SK-N-MC (cell line): ENCODE results near the gene BRWD1.
A peak's percentile ranks its signal among the peaks of the same experiment; 100 is the strongest.

Source experiments
- DNase-seq: peaks from one replicate; pipeline ENCODE4 v3.0.0-alpha.2; 2011; ENCODE audit warnings: low read depth, low spot score
- H3K27ac ChIP-seq: fragments of 200-600 bp; sonication (generic); 2 replicates; pipeline ENCODE4 v1.5.1; 2016; ENCODE audit warnings: mixed run types
- H3K36me3 ChIP-seq: fragments of 200-600 bp; sonication (generic); 2 replicates; pipeline ENCODE4 v1.6.1; 2017; ENCODE audit warnings: antibody characterized with exemption, low read length, mixed read lengths; ENCODE audit not compliant: insufficient read depth
- H3K4me3 ChIP-seq: fragments of 200-600 bp; sonication (generic); 2 replicates; pipeline ENCODE4 v1.5.1; 2016
- H3K9ac ChIP-seq: fragments of 200-600 bp; sonication (generic); 2 replicates; pipeline ENCODE4 v1.8.0; 2017; ENCODE audit warnings: mixed run types, mixed read lengths; ENCODE audit not compliant: insufficient read length
- H3K9me3 ChIP-seq: fragments of 200-600 bp; sonication (generic); 2 replicates; pipeline ENCODE4 v1.6.1; 2017; ENCODE audit warnings: low read depth, mild to moderate bottlenecking, antibody characterized with exemption, low read length, moderate library complexity, mixed read lengths
- EZH2 ChIP-seq: fragments of 200-600 bp; sonication (generic); IDR thresholded peaks from one replicate; pipeline ENCODE4 v1.6.1; 2017; ENCODE audit warnings: antibody characterized with exemption
- FOXP2 ChIP-seq: optimal IDR thresholded peaks from 2 replicates; pipeline ENCODE3; 2011; ENCODE audit warnings: mild to moderate bottlenecking, moderate library complexity; ENCODE audit not compliant: insufficient read depth; ENCODE audit errors: extremely low read length, control extremely low read depth
- POLR2AphosphoS5 ChIP-seq: IDR thresholded peaks from 2 replicates; pipeline ENCODE4 v1.6.1; 2012; ENCODE audit warnings: mild to moderate bottlenecking, low read depth, low read length, borderline replicate concordance

BRWD1 gene

GRCh38 chr21:39182484-39183271 is 130.8 kb downstream of the BRWD1 start:
- DNase-seq, result no peak
- TF ChIP-seq POLR2AphosphoS5 (no peak), FOXP2 (no peak), EZH2 (no peak)
- no peak overlapping the region for H3K27ac ChIP-seq

GRCh38 chr21:39182016-39182415 is 131.4 kb downstream of the BRWD1 start:
- Histone ChIP-seq H3K4me3 (peak overlapping the region; percentile 95), H3K27ac (no peak overlapping the region)
- DNase-seq, result no peak

More at GRCh38 chr21:39182484-39183271, 130.8 kb downstream of the BRWD1 start:
- H3K36me3 ChIP-seq, result peaks cover 28% of the 10 kb centered on the region
- H3K9ac ChIP-seq, result peak overlapping the region; percentile 91
- H3K9me3 ChIP-seq, result no peaks in the 10 kb centered on the region
- peak overlapping the region; percentile 95 for H3K4me3 ChIP-seq

GRCh38 chr21:39181205-39181818 is 132.1 kb downstream of the BRWD1 start:
- peaks cover 39% of the 10 kb centered on the region for H3K36me3 ChIP-seq
- H3K27ac ChIP-seq, result no peak overlapping the region
- DNase-seq, result no peak
- H3K9me3 ChIP-seq, result no peaks in the 10 kb centered on the region
- no peak for TF ChIP-seq POLR2AphosphoS5
- TF ChIP-seq EZH2, result no peak
- TF ChIP-seq FOXP2, result no peak
- H3K4me3 ChIP-seq, result peak overlapping the region; percentile 95
- H3K9ac ChIP-seq, result peak overlapping the region; percentile 34

More at GRCh38 chr21:39182016-39182415, 131.4 kb downstream of the BRWD1 start:
- TF ChIP-seq FOXP2 (no peak), POLR2AphosphoS5 (no peak), EZH2 (no peak)
- Histone ChIP-seq H3K9ac (peak overlapping the region; percentile 91), H3K9me3 (no peaks in the 10 kb centered on the region), H3K36me3 (peaks cover 32% of the 10 kb centered on the region)

DNA sequence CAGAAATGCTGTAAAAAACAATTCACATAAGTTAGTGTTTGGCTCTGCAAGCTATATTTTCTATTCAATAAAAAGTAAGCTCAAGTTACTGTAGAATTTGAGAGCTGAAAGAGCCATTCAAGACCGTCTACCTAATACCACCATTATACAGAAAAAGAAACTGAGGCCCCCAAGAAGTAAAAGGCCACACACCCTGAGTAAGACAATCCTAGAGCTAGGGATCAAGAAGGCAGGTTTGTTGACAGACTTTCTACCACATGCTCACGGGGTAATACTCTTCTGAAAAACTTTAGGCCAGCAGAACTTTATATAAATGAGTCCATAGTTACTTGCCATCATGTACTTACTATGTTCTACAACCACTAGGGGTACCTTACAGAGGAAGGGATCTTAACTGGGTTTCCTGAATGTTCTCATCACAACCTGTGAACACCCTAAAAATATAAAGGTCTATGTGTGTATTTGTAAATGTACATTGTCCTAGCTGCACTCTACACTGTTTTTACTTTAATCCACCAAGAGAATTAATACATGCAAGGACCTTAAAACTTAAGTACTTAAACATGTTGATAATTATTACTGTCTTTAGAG is 132.9 kb downstream of the BRWD1 start:
- Histone ChIP-seq H3K9ac (no peak overlapping the region), H3K4me3 (no peak overlapping the region; the same call in 1 of the 2 replicates), H3K36me3 (peaks cover 47% of the 10 kb centered on the region), H3K9me3 (no peaks in the 10 kb centered on the region), H3K27ac (no peak overlapping the region)
- no peak for DNase-seq
- TF ChIP-seq EZH2 (no peak), FOXP2 (no peak), POLR2AphosphoS5 (no peak)

DNA sequence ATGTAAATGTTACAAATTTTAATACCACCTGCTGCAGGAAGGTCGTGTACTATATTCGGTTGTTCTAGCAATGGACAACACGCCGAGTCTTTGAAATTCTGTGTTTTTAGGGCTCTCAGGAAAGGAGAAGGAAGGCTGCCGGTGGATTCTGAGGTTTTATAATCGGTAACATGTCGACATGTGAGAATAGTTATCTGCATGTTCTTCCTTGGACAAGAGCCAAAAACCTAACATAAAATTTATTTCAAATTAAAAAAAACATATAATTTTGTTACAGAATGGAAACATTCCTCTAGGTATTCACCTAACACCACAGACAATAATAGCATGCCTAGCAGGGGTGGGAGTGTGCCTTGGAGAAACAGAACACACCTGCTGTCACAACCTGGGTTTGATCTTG is 135.0 kb downstream of the BRWD1 start:
- peaks cover 63% of the 10 kb centered on the region for H3K36me3 ChIP-seq
- DNase-seq, result no peak
- no peak overlapping the region for H3K27ac ChIP-seq
- no peaks in the 10 kb centered on the region for H3K9me3 ChIP-seq
- H3K9ac ChIP-seq, result peak overlapping the region; percentile 23
- no peak for TF ChIP-seq EZH2
- TF ChIP-seq FOXP2, result no peak
- no peak for TF ChIP-seq POLR2AphosphoS5
- no peak overlapping the region for H3K4me3 ChIP-seq

DNA sequence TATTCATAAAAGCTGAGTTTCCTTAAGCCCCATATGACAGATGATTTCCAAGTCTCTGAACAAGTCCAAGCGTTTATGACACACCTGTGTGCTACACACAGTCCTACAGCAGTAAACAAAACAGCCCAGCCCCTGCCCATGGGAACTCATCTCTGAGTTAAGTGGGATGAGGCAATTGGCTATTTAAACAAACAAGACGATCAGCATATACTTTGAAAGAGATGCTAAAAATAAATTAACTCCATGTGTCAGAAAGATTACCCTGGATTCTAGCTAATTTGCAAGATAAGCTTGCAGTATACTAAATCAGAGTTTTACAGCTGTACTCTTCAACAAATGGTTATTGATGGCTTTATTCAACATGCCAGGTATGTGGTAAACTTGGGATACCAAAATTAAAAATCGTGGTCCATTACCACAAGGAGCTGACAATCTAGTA is 137.1 kb downstream of the BRWD1 start:
- Histone ChIP-seq H3K27ac (no peak overlapping the region), H3K9ac (peak overlapping the region; percentile 11), H3K4me3 (no peak overlapping the region), H3K36me3 (peaks cover 78% of the 10 kb centered on the region), H3K9me3 (no peaks in the 10 kb centered on the region)
- TF ChIP-seq POLR2AphosphoS5, result no peak
- TF ChIP-seq EZH2, result no peak
- no peak for TF ChIP-seq FOXP2
- DNase-seq, result no peak

DNA sequence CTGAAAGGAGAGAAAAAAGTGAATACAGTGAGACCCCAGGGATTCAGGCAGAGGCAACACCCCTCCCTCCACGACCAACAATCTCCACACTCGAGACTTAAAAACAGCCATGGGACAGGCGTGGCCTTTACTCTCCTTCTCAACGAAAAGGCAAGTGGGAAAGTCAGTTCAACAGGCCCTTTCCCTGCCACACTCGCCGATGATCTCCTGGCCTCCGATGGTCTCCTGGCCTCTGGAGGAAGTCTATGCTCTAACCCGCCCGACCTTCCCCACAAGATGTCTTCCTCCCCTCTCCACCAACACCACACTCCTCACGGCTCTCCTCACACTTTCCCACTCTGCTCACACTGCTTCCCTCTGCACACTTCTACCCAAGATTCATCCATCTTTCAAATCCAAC is 137.8 kb downstream of the BRWD1 start:
- H3K4me3 ChIP-seq, result no peak overlapping the region
- no peak overlapping the region for H3K27ac ChIP-seq
- TF ChIP-seq EZH2 (no peak), POLR2AphosphoS5 (no peak)
- H3K36me3 ChIP-seq, result peaks cover 79% of the 10 kb centered on the region
- no peak for DNase-seq
- H3K9me3 ChIP-seq, result no peaks in the 10 kb centered on the region
- no peak overlapping the region for H3K9ac ChIP-seq

GRCh38 chr21:39175154-39175553 is 138.3 kb downstream of the BRWD1 start:
- Histone ChIP-seq H3K27ac (no peak overlapping the region), H3K4me3 (no peak overlapping the region), H3K36me3 (peaks cover 75% of the 10 kb centered on the region), H3K9ac (no peak overlapping the region), H3K9me3 (no peaks in the 10 kb centered on the region)
- peak; percentile 52 for DNase-seq
- TF ChIP-seq POLR2AphosphoS5 (no peak), EZH2 (no peak), FOXP2 (no peak)
